HEK293 (cell line): ENCODE results near the gene CYREN.

ENCODE experiments used
- CTCF ChIA-PET: fragments of 350-600 bp; formaldehyde crosslinking; extraction: SDS; loops from one replicate; lab custom pipeline; 2021; ENCODE audit warnings: antibody characterized with exemption; lab: Yijun Ruan, JAX
- POLR2A ChIA-PET: fragments of 300-600 bp; formaldehyde crosslinking; extraction: SDS; loops from one replicate; lab custom pipeline; 2020; ENCODE audit warnings: antibody characterized with exemption, inconsistent platforms; lab: Yijun Ruan, JAX
- H3K27ac ChIP-seq: fragments of 200-500 bp; sonication (Bioruptor generic); 2 replicates; pipeline ENCODE4 v1.5.1; 2014; ENCODE audit warnings: low read depth, low read length, control low read depth, inconsistent platforms; ENCODE audit errors: extremely low read depth
- H3K36me3 ChIP-seq, 2 experiments: fragments of 200-500 bp in 1 of 2; sonication (Bioruptor generic) in 1 of 2; 1 replicate in 1 of 2; 2 replicates in 1 of 2; pipeline ENCODE4 v1.5.1; 2014 to 2017; ENCODE audit warnings: inconsistent platforms in 2 of 2, low read length in 2 of 2; ENCODE audit not compliant: control insufficient read depth in 2 of 2, insufficient read depth in 1 of 2
- H3K4me1 ChIP-seq: fragments of 200-500 bp; sonication (Bioruptor generic); 2 replicates; pipeline ENCODE4 v1.5.1; 2014; ENCODE audit warnings: mild to moderate bottlenecking, low read length, inconsistent platforms; ENCODE audit not compliant: control insufficient read depth, insufficient read depth
- H3K4me3 ChIP-seq: 2 replicates; pipeline ENCODE4 v1.5.1; 2011; ENCODE audit warnings: low read depth, mild to moderate bottlenecking, control low read depth, low read length, moderate library complexity
- H3K9me3 ChIP-seq: fragments of 200-500 bp; sonication (Bioruptor generic); 2 replicates; pipeline ENCODE4 v1.5.1; 2014; ENCODE audit warnings: low read depth, low read length, inconsistent platforms; ENCODE audit not compliant: control insufficient read depth, insufficient read depth
- CTCF ChIP-seq: fragments of 450-650 bp; formaldehyde crosslinking; IDR thresholded peaks from 2 replicates; pipeline ENCODE4 v1.5.1; 2016; ENCODE audit warnings: missing biosample characterization, missing genetic modification characterization
- HOXA7 ChIP-seq: sonication (generic); formaldehyde crosslinking; IDR thresholded peaks from 2 replicates; pipeline ENCODE4 v1.8.1; 2022; ENCODE audit warnings: missing genetic modification reagents, borderline replicate concordance
- KLF17 ChIP-seq: fragments of 450-650 bp; formaldehyde crosslinking; IDR thresholded peaks from 2 replicates; pipeline ENCODE4 v1.5.1; 2016; ENCODE audit warnings: missing biosample characterization, missing genetic modification characterization
- PRDM2 ChIP-seq: fragments of 450-650 bp; formaldehyde crosslinking; IDR thresholded peaks from 2 replicates; pipeline ENCODE4 v1.5.1; 2016; ENCODE audit warnings: missing biosample characterization, missing genetic modification characterization, borderline replicate concordance
- RBAK ChIP-seq: fragments of 450-650 bp; formaldehyde crosslinking; IDR thresholded peaks from 2 replicates; pipeline ENCODE4 v1.5.1; 2016; ENCODE audit warnings: missing biosample characterization, missing genetic modification characterization
- TCF7L2 ChIP-seq: IDR thresholded peaks from 2 replicates; pipeline ENCODE4 v1.6.1; 2011; ENCODE audit warnings: low read depth, mild to moderate bottlenecking, inconsistent platforms, low read length, moderate library complexity, borderline replicate concordance
- ZNF175 ChIP-seq: fragments of 450-650 bp; formaldehyde crosslinking; IDR thresholded peaks from 2 replicates; pipeline ENCODE4 v1.5.1; 2016; ENCODE audit warnings: missing biosample characterization, missing genetic modification characterization
- ZNF19 ChIP-seq: fragments of 450-650 bp; formaldehyde crosslinking; IDR thresholded peaks from 2 replicates; pipeline ENCODE4; 2016; ENCODE audit warnings: missing biosample characterization, missing genetic modification characterization, low read depth
- ZNF23 ChIP-seq: fragments of 450-650 bp; formaldehyde crosslinking; IDR thresholded peaks from 2 replicates; pipeline ENCODE4 v1.5.1; 2016; ENCODE audit warnings: missing biosample characterization, missing genetic modification characterization, borderline replicate concordance
- ZNF24 ChIP-seq: fragments of 450-650 bp; formaldehyde crosslinking; IDR thresholded peaks from 2 replicates; pipeline ENCODE4 v1.5.1; 2016; ENCODE audit warnings: missing biosample characterization, missing genetic modification characterization
- ZNF302 ChIP-seq: fragments of 450-650 bp; formaldehyde crosslinking; IDR thresholded peaks from 2 replicates; pipeline ENCODE4 v1.5.1; 2016; ENCODE audit warnings: missing biosample characterization, missing genetic modification characterization, low read depth
- ZNF362 ChIP-seq: fragments of 450-650 bp; formaldehyde crosslinking; IDR thresholded peaks from 2 replicates; pipeline ENCODE4 v1.5.1; 2016; ENCODE audit warnings: missing biosample characterization, missing genetic modification characterization
- ZNF416 ChIP-seq: fragments of 450-650 bp; formaldehyde crosslinking; IDR thresholded peaks from 2 replicates; pipeline ENCODE4 v1.5.1; 2016; ENCODE audit warnings: missing biosample characterization, missing genetic modification characterization
- ZNF423 ChIP-seq: fragments of 450-650 bp; formaldehyde crosslinking; IDR thresholded peaks from 2 replicates; pipeline ENCODE4 v1.5.1; 2016; ENCODE audit warnings: missing biosample characterization, missing genetic modification characterization
- ZNF549 ChIP-seq: fragments of 450-650 bp; IDR thresholded peaks from 2 replicates; pipeline ENCODE4 v1.5.1; 2018; ENCODE audit warnings: missing biosample characterization, missing genetic modification characterization, mild to moderate bottlenecking, inconsistent platforms, moderate library complexity
- ZNF561 ChIP-seq: fragments of 450-650 bp; IDR thresholded peaks from 2 replicates; pipeline ENCODE4 v1.5.1; 2018; ENCODE audit warnings: missing biosample characterization, missing genetic modification characterization, borderline replicate concordance
- ZNF596 ChIP-seq: fragments of 450-650 bp; IDR thresholded peaks from 2 replicates; pipeline ENCODE4 v1.5.0; 2018; ENCODE audit warnings: missing biosample characterization, mild to moderate bottlenecking, missing genetic modification characterization, moderate library complexity
- ZNF692 ChIP-seq: fragments of 450-650 bp; formaldehyde crosslinking; IDR thresholded peaks from 2 replicates; pipeline ENCODE4 v1.5.1; 2016; ENCODE audit warnings: missing biosample characterization, missing genetic modification characterization
- ZNF747 ChIP-seq: fragments of 450-650 bp; formaldehyde crosslinking; IDR thresholded peaks from 2 replicates; pipeline ENCODE4 v1.5.1; 2016; ENCODE audit warnings: missing biosample characterization, missing genetic modification characterization
- ZNF776 ChIP-seq: fragments of 450-650 bp; formaldehyde crosslinking; IDR thresholded peaks from 2 replicates; pipeline ENCODE4 v1.5.0; 2017; ENCODE audit warnings: missing biosample characterization, missing genetic modification characterization, borderline replicate concordance
- ZNF843 ChIP-seq: fragments of 450-650 bp; formaldehyde crosslinking; IDR thresholded peaks from 2 replicates; pipeline ENCODE4 v1.5.1; 2016; ENCODE audit warnings: missing biosample characterization, missing genetic modification characterization
- ZSCAN23 ChIP-seq: fragments of 450-650 bp; formaldehyde crosslinking; IDR thresholded peaks from 2 replicates; pipeline ENCODE4 v1.5.1; 2016; ENCODE audit warnings: missing biosample characterization, missing genetic modification characterization

CYREN gene

DNA sequence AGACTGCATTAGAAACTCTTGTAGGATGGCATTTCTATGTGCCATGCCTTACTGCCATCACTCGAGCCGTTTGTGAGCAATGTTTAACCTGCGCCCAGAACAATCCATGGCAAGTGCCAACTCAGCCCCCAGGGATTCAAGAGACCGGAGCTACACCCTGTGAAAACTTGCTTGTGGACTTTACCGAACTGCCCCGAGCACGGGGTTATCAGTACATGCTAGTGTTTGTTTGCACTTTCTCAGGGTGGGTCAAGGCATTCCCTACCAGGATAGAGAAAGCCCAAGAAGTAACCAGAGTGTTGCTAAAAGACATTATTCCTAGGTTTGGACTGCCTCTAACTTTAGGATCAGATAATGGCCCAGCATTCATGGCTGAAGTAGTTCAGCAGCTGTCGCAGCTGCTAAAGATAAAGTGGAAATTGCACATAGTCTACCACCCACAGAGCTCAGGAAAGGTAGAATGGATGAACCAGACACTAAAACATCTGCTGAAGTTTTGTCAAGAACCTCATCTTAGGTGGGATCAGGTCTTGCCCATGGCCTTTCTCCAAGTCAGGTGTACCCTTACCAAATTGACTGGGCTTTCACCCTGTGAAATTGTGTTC, 8.9 kb upstream of the CYREN start:
- peaks cover 0 to 21% of the 10 kb centered on the region in 2 experiments; a peak in 1 of 3 replicates for H3K36me3 ChIP-seq
- POLR2A ChIA-PET: no interaction called here
- no peaks in the 10 kb centered on the region for H3K4me1 ChIP-seq
- H3K27ac ChIP-seq: no peak overlapping the region
- no peaks in the 10 kb centered on the region for H3K9me3 ChIP-seq
- CTCF ChIA-PET: no interaction called here
- H3K4me3 ChIP-seq: no peak overlapping the region
- TF ChIP-seq ZNF596 (tag by site-specific recombination): no peak
- TF ChIP-seq CTCF: no peak
- no peak for TF ChIP-seq ZNF23 (tag by site-specific recombination)
- TF ChIP-seq ZNF175 (tag by site-specific recombination): no peak
- no peak for TF ChIP-seq ZNF843 (tag by site-specific recombination)
- no peak for TF ChIP-seq ZSCAN23 (tag by site-specific recombination)
- TF ChIP-seq PRDM2 (tag by site-specific recombination): no peak
- TF ChIP-seq TCF7L2: no peak
- no peak for TF ChIP-seq ZNF423 (tag by site-specific recombination)
- no peak for TF ChIP-seq ZNF19 (tag by site-specific recombination)
- TF ChIP-seq ZNF362: no peak
- no peak for TF ChIP-seq KLF17 (tag by site-specific recombination)
- no peak for TF ChIP-seq ZNF416 (tag by site-specific recombination)
- TF ChIP-seq RBAK (tag by site-specific recombination): no peak
- TF ChIP-seq ZNF302 (tag by site-specific recombination): no peak
- TF ChIP-seq, all 188 proteins: peak for 0

GRCh38 chr7:135178364-135178763, 7.9 kb upstream of the CYREN start:
- ChIA-PET POLR2A (no interaction called here), CTCF (interaction anchor here (0.6 to 0.8 kb wide), 2 partner anchors 7 to 9 kb away, joined by 3 to 4 read pairs; no protein-coding TSS in a partner anchor)
- H3K4me3 ChIP-seq: no peak overlapping the region
- H3K27ac ChIP-seq: no peak overlapping the region
- no peaks in the 10 kb centered on the region for H3K9me3 ChIP-seq
- H3K36me3 ChIP-seq: peaks cover 0 to 10% of the 10 kb centered on the region in 2 experiments; a peak in 1 of 3 replicates
- H3K4me1 ChIP-seq: no peaks in the 10 kb centered on the region
- TF ChIP-seq ZNF549 (tag by site-specific recombination) (no peak), ZNF24 (tag by site-specific recombination) (no peak), ZNF175 (tag by site-specific recombination) (no peak), ZNF692 (tag by site-specific recombination) (no peak), ZNF776 (tag by site-specific recombination) (no peak), ZNF747 (tag by site-specific recombination) (no peak), HOXA7 (CRISPR knock-in tag) (no peak), ZNF561 (no peak)
